Measurements from ENCODE around the gene WNT7A.

- no peak for TF ChIP-seq POLR2AphosphoS5 (IDR thresholded peaks at IDR 0.05; ENCODE audit: low read depth, low read length)
- no peak for TF ChIP-seq SIN3A (IDR thresholded peaks at IDR 0.05; ENCODE audit: borderline replicate concordance, insufficient read depth, low read length)
- no peak for TF ChIP-seq TAF1 (IDR thresholded peaks at IDR 0.05; ENCODE audit: borderline replicate concordance, insufficient read depth, low read length)
- no peak for TF ChIP-seq REST (IDR thresholded peaks at IDR 0.05; ENCODE audit: insufficient read depth in 1 of 2, low read depth in 2 of 2, low read length in 2 of 2)
- no peak for TF ChIP-seq FOXP2 (optimal IDR thresholded peaks at IDR 0.05; ENCODE audit: borderline replicate concordance, extremely low read depth, extremely low read length, insufficient read depth)
These were observed 40.0 kb downstream of the WNT7A start for GRCh38 chr3:13839726-13840340.

Data from PFSK-1 (cell line).